ENCODE results near the gene NFIC.

NFIC gene

GRCh38 chr19:3475449-3475848 is 109.1 kb downstream of the NFIC start:
- Histone ChIP-seq H4K20me1 (ENCODE audit: control insufficient read depth, insufficient read depth, low read depth, low read length) (no peaks in the 10 kb centered on the region), H3K9me2 (replicated peaks; ENCODE audit: control insufficient read depth, low read length) (no peaks in the 10 kb centered on the region), H3K4me1 (ENCODE audit: control insufficient read depth, low read length) (peaks cover 22% of the 10 kb centered on the region), H3K4me3 (ENCODE audit: low read length) (no peak overlapping the region), H3K9me3 (ENCODE audit: control insufficient read depth, insufficient read depth, low read length) (no peaks in the 10 kb centered on the region), H3K4me2 (ENCODE audit: low read length) (no peak overlapping the region), H3F3A (ENCODE audit: control insufficient read depth, insufficient read depth) (peaks cover under 1% of the 10 kb centered on the region; the same call in 1 of the 2 replicates), H3K79me2 (ENCODE audit: control insufficient read depth, low read length) (no peaks in the 10 kb centered on the region), H3K27me3 (ENCODE audit: control insufficient read depth, low read length) (no peaks in the 10 kb centered on the region), H3K27ac (ENCODE audit: low read depth, low read length) (no peak overlapping the region), H3K36me3 (ENCODE audit: control insufficient read depth, low read length) (no peaks in the 10 kb centered on the region)
- TF ChIP-seq EZH2phosphoT487 (IDR thresholded peaks at IDR 0.05; ENCODE audit: borderline replicate concordance, low read length) = no peak
- no peak for TF ChIP-seq CTCF (IDR thresholded peaks at IDR 0.05; ENCODE audit: low read depth, low read length, poor library complexity, severe bottlenecking)

- no peaks in the 10 kb centered on the region for H3K27me3 ChIP-seq (ENCODE audit: control insufficient read depth, low read length)
- peaks cover 12% of the 10 kb centered on the region for H3F3A ChIP-seq (ENCODE audit: control insufficient read depth, insufficient read depth)
- H3K79me2 ChIP-seq (ENCODE audit: control insufficient read depth, low read length) = no peaks in the 10 kb centered on the region
- H4K20me1 ChIP-seq (ENCODE audit: control insufficient read depth, insufficient read depth, low read depth, low read length) = no peaks in the 10 kb centered on the region
- no peak overlapping the region for H3K27ac ChIP-seq (ENCODE audit: low read depth, low read length)
- H3K4me3 ChIP-seq (ENCODE audit: low read length) = no peak overlapping the region
- H3K36me3 ChIP-seq (ENCODE audit: control insufficient read depth, low read length) = no peaks in the 10 kb centered on the region
- no peaks in the 10 kb centered on the region for H3K9me2 ChIP-seq (replicated peaks; ENCODE audit: control insufficient read depth, low read length)
- H3K9me3 ChIP-seq (ENCODE audit: control insufficient read depth, insufficient read depth, low read length) = no peaks in the 10 kb centered on the region
- TF ChIP-seq CTCF (IDR thresholded peaks at IDR 0.05; ENCODE audit: low read depth, low read length, poor library complexity, severe bottlenecking) (no peak), EZH2phosphoT487 (IDR thresholded peaks at IDR 0.05; ENCODE audit: borderline replicate concordance, low read length) (no peak)
- peaks cover 36% of the 10 kb centered on the region for H3K4me1 ChIP-seq (ENCODE audit: control insufficient read depth, low read length)
- H3K4me2 ChIP-seq (ENCODE audit: low read length) = no peak overlapping the region
Measured at GRCh38 chr19:3476830-3477229, 110.4 kb downstream of the NFIC start.

- Histone ChIP-seq H3K4me3 (ENCODE audit: low read length) (no peak overlapping the region), H3K4me1 (ENCODE audit: control insufficient read depth, low read length) (peaks cover 42% of the 10 kb centered on the region), H3K79me2 (ENCODE audit: control insufficient read depth, low read length) (no peaks in the 10 kb centered on the region), H3K9me3 (ENCODE audit: control insufficient read depth, insufficient read depth, low read length) (no peaks in the 10 kb centered on the region), H3K4me2 (ENCODE audit: low read length) (no peak overlapping the region), H4K20me1 (ENCODE audit: control insufficient read depth, insufficient read depth, low read depth, low read length) (no peaks in the 10 kb centered on the region), H3K36me3 (ENCODE audit: control insufficient read depth, low read length) (no peaks in the 10 kb centered on the region), H3K9me2 (replicated peaks; ENCODE audit: control insufficient read depth, low read length) (no peaks in the 10 kb centered on the region), H3F3A (ENCODE audit: control insufficient read depth, insufficient read depth) (peaks cover 12% of the 10 kb centered on the region), H3K27me3 (ENCODE audit: control insufficient read depth, low read length) (no peaks in the 10 kb centered on the region), H3K27ac (ENCODE audit: low read depth, low read length) (no peak overlapping the region)
- TF ChIP-seq CTCF (IDR thresholded peaks at IDR 0.05; ENCODE audit: low read depth, low read length, poor library complexity, severe bottlenecking) (no peak), EZH2phosphoT487 (IDR thresholded peaks at IDR 0.05; ENCODE audit: borderline replicate concordance, low read length) (no peak)
Measured at GRCh38 chr19:3477506-3477905, 111.1 kb downstream of the NFIC start.

GRCh38 chr19:3477951-3478350 is 111.6 kb downstream of the NFIC start:
- no peak overlapping the region for H3K4me2 ChIP-seq (ENCODE audit: low read length)
- H4K20me1 ChIP-seq (ENCODE audit: control insufficient read depth, insufficient read depth, low read depth, low read length) = no peaks in the 10 kb centered on the region
- H3K4me3 ChIP-seq (ENCODE audit: low read length) = no peak overlapping the region
- no peak overlapping the region for H3K27ac ChIP-seq (ENCODE audit: low read depth, low read length)
- TF ChIP-seq CTCF (IDR thresholded peaks at IDR 0.05; ENCODE audit: low read depth, low read length, poor library complexity, severe bottlenecking) (no peak), EZH2phosphoT487 (IDR thresholded peaks at IDR 0.05; ENCODE audit: borderline replicate concordance, low read length) (no peak)
- no peaks in the 10 kb centered on the region for H3K9me2 ChIP-seq (replicated peaks; ENCODE audit: control insufficient read depth, low read length)
- peaks cover 42% of the 10 kb centered on the region for H3K4me1 ChIP-seq (ENCODE audit: control insufficient read depth, low read length)
- H3K27me3 ChIP-seq (ENCODE audit: control insufficient read depth, low read length) = no peaks in the 10 kb centered on the region
- no peaks in the 10 kb centered on the region for H3K9me3 ChIP-seq (ENCODE audit: control insufficient read depth, insufficient read depth, low read length)
- H3F3A ChIP-seq (ENCODE audit: control insufficient read depth, insufficient read depth) = peaks cover 12% of the 10 kb centered on the region
- H3K79me2 ChIP-seq (ENCODE audit: control insufficient read depth, low read length) = no peaks in the 10 kb centered on the region
- no peaks in the 10 kb centered on the region for H3K36me3 ChIP-seq (ENCODE audit: control insufficient read depth, low read length)

Data from DOHH2 (cell line).